ENCODE data around the gene MAGI2. TPM values are rescaled to one million over a fixed set of nuclear protein-coding genes. Genes with fewer than 3 reads are reported as not detected.

The MAGI2 gene
- total RNA-seq, 4 donors from 2014 or later, result 0.98 to 4.8 (median 2.5) TPM

- Histone ChIP-seq H3K36me3 (no peaks in the 10 kb centered on the region), H3K27ac (no peak overlapping the region), H3K9me3 (no peaks in the 10 kb centered on the region), H3K4me3 (no peak overlapping the region), H3K27me3 (no peaks in the 10 kb centered on the region), H3K4me1 (no peaks in the 10 kb centered on the region)
- 59% methylated on average over 6 of the region's 6 CpGs for WGBS
- no peak for DNase-seq (ENCODE audit: low spot score in 2 of 2)
- TF ChIP-seq CTCF (IDR thresholded peaks at IDR 0.05), result no peak
- TF ChIP-seq EP300 (IDR thresholded peaks at IDR 0.05), result no peak
- TF ChIP-seq POLR2AphosphoS5 (IDR thresholded peaks at IDR 0.05), result no peak
- no peak for TF ChIP-seq POLR2A (IDR thresholded peaks at IDR 0.05)
Observed at GRCh38 chr7:77995717-77996116, 1457.8 kb downstream of the MAGI2 start.

- Histone ChIP-seq H3K36me3 (no peaks in the 10 kb centered on the region), H3K27me3 (no peaks in the 10 kb centered on the region), H3K4me3 (no peak overlapping the region), H3K4me1 (no peaks in the 10 kb centered on the region), H3K27ac (no peak overlapping the region), H3K9me3 (no peaks in the 10 kb centered on the region)
- 90% methylated on average over 3 of the region's 3 CpGs for WGBS
- DNase-seq (ENCODE audit: low spot score in 2 of 2), result no peak
- TF ChIP-seq POLR2AphosphoS5 (IDR thresholded peaks at IDR 0.05), result no peak
- TF ChIP-seq CTCF (IDR thresholded peaks at IDR 0.05), result no peak
Observed at GRCh38 chr7:77993838-77994237, 1459.6 kb downstream of the MAGI2 start.

GRCh38 chr7:77991656-77992055 is 1461.8 kb downstream of the MAGI2 start:
- H3K27ac ChIP-seq, result no peak overlapping the region
- no peaks in the 10 kb centered on the region for H3K9me3 ChIP-seq
- H3K4me3 ChIP-seq, result no peak overlapping the region
- H3K27me3 ChIP-seq, result no peaks in the 10 kb centered on the region
- no peak for TF ChIP-seq POLR2A (IDR thresholded peaks at IDR 0.05)
- TF ChIP-seq POLR2AphosphoS5 (IDR thresholded peaks at IDR 0.05), result no peak
- no peak for TF ChIP-seq CTCF (IDR thresholded peaks at IDR 0.05)
- TF ChIP-seq EP300 (IDR thresholded peaks at IDR 0.05), result no peak
- H3K36me3 ChIP-seq, result no peaks in the 10 kb centered on the region
- DNase-seq (ENCODE audit: low spot score in 2 of 2), result no peak
- no peaks in the 10 kb centered on the region for H3K4me1 ChIP-seq
- WGBS, result 85% methylated on average over 4 of the region's 4 CpGs

- no peaks in the 10 kb centered on the region for H3K27me3 ChIP-seq
- H3K36me3 ChIP-seq, result no peaks in the 10 kb centered on the region
- no peak for DNase-seq (ENCODE audit: low spot score in 2 of 2)
- no peaks in the 10 kb centered on the region for H3K9me3 ChIP-seq
- WGBS, result 78% methylated on average over 6 of the region's 6 CpGs
- H3K4me1 ChIP-seq, result no peaks in the 10 kb centered on the region
- no peak overlapping the region for H3K4me3 ChIP-seq
- TF ChIP-seq CTCF (IDR thresholded peaks at IDR 0.05), result no peak
- no peak overlapping the region for H3K27ac ChIP-seq
Observed at GRCh38 chr7:77989981-77990566, 1463.4 kb downstream of the MAGI2 start.

- 73% methylated on average over 3 of the region's 3 CpGs for WGBS
- no peak overlapping the region for H3K4me3 ChIP-seq
- no peaks in the 10 kb centered on the region for H3K4me1 ChIP-seq
- H3K9me3 ChIP-seq, result no peaks in the 10 kb centered on the region
- no peak overlapping the region for H3K27ac ChIP-seq
- TF ChIP-seq POLR2AphosphoS5 (IDR thresholded peaks at IDR 0.05), result no peak
- no peak for TF ChIP-seq POLR2A (IDR thresholded peaks at IDR 0.05)
- no peak for TF ChIP-seq EP300 (IDR thresholded peaks at IDR 0.05)
- TF ChIP-seq CTCF (IDR thresholded peaks at IDR 0.05), result no peak
- H3K27me3 ChIP-seq, result no peaks in the 10 kb centered on the region
- no peak for DNase-seq (ENCODE audit: low spot score in 2 of 2)
- H3K36me3 ChIP-seq, result no peaks in the 10 kb centered on the region
Observed at GRCh38 chr7:77985974-77986339, 1467.5 kb downstream of the MAGI2 start.

Measured in suprapubic skin (tissue), 4 donors.